Measurements from ENCODE around the gene TSACC.
"Not testable (repeated sequence)": the region's sequence is repeated elsewhere in the genome, so short reads cannot be mapped to it uniquely, and the experiment has no call there.

The TSACC gene

DNA sequence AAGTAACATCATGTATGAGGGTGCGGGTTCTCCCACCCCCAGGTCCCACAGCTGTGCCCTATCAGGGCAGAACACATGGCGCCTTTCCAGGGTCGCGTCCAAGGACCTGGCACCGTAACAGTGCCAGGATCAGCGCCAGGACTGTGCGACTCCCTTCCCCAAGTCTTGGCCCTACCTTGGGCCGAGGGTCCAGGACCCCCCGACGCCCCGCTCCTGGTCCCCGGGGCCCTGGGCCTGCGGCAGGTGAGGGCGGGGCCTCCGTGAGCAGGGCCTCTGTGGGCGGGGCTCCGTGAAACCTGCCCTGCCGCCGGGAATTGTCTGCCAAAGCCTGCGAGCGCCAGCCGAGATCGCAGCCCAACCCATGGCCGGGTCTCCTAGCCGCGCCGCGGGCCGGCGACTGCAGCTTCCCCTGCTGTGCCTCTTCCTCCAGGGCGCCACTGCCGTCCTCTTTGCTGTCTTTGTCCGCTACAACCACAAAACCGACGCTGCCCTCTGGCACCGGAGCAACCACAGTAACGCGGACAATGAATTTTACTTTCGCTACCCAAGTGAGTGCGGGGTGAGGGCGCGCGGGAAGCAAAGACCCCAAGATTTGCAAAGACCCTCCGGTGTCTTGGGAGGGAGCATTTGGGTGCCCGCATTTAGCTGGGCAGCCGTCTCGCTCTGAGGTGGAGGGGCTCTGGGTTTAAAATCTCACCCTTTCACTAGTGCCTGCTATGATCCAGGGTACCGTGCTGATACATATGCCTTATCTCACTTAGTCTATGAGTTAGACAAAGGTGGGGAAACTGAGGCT lies 30.8 kb downstream of the TSACC start, which contains the start of gene RHBG:
Gene RHBG (plus strand): TSS at position 323 of the 796 bp plus-strand sequence. CDS start 39 bp downstream, at position 362.
- H4K91ac ChIP-seq (ENCODE audit: low read depth, low read length, poor library complexity), result no peak within 1 kb of the TSS
- peak within 1 kb of the TSS in 1 of 2 donors; percentile 24 for H3K4me3 ChIP-seq (ENCODE audit: low read length in 2 of 2)
- no peak for DNase-seq (ENCODE audit: low spot score)
- no peak within 1 kb of the TSS for H3K14ac ChIP-seq (ENCODE audit: low read length)
- no peaks in the 10 kb centered on the region for H3K36me3 ChIP-seq (replicated peaks in 1 of 2; ENCODE audit: control insufficient read depth in 2 of 2, insufficient read depth in 2 of 2, low read length in 2 of 2)
- no peak within 1 kb of the TSS for H3K27ac ChIP-seq (replicated peaks; ENCODE audit: low read length)
- H2BK12ac ChIP-seq (ENCODE audit: low read length), result no peak within 1 kb of the TSS
- H2AFZ ChIP-seq (ENCODE audit: low read length), result peak within 1 kb of the TSS; percentile 82
- H3K4ac ChIP-seq (ENCODE audit: low read length), result no peak within 1 kb of the TSS
- peak within 1 kb of the TSS; percentile 67 for H3K4me2 ChIP-seq (ENCODE audit: insufficient read depth, low read length, poor library complexity, severe bottlenecking)
- H2BK15ac ChIP-seq (ENCODE audit: low read length), result peak within 1 kb of the TSS; percentile 68
- peak within 1 kb of the TSS; percentile 54 for H3K9ac ChIP-seq (ENCODE audit: low read depth, low read length, poor library complexity)
- H3K27me3 ChIP-seq (ENCODE audit: control insufficient read depth in 3 of 3, insufficient read depth in 3 of 3, low read depth in 1 of 3, low read length in 3 of 3), result peaks cover 4 to 80% (median 35%) of the 10 kb centered on the region in 3 experiments
- peak within 1 kb of the TSS; percentile 83 for H3K18ac ChIP-seq (ENCODE audit: low read length)
- no peaks in the 10 kb centered on the region for H3K79me1 ChIP-seq (ENCODE audit: low read depth, low read length)
- peak within 1 kb of the TSS; percentile 89 for H3K23ac ChIP-seq (ENCODE audit: low read depth, low read length, poor library complexity)
- no CpG with 5 or more reads among the region's 48 CpGs for WGBS, 2 donors (ENCODE audit: extremely low coverage in 2 of 2, insufficient read length in 2 of 2, insufficient replicate concordance in 1 of 2)
- H4K8ac ChIP-seq (ENCODE audit: low read depth, low read length), result no peak within 1 kb of the TSS
- H3K9me3 ChIP-seq (replicated peaks in 1 of 2; ENCODE audit: control insufficient read depth in 2 of 2, insufficient read depth in 1 of 2, low read depth in 1 of 2, low read length in 2 of 2), result no peaks in the 10 kb centered on the region
- H3K4me1 ChIP-seq (ENCODE audit: control insufficient read depth in 2 of 2, insufficient read depth in 1 of 2, low read depth in 1 of 2, low read length in 2 of 2), result peaks cover 3 to 6% of the 10 kb centered on the region in 2 donors
- no peak within 1 kb of the TSS for H2AK5ac ChIP-seq (ENCODE audit: low read depth, low read length)
- no peak within 1 kb of the TSS for H2BK120ac ChIP-seq (ENCODE audit: low read depth, low read length)
- no peak within 1 kb of the TSS for H2BK5ac ChIP-seq (ENCODE audit: low read length)

DNA sequence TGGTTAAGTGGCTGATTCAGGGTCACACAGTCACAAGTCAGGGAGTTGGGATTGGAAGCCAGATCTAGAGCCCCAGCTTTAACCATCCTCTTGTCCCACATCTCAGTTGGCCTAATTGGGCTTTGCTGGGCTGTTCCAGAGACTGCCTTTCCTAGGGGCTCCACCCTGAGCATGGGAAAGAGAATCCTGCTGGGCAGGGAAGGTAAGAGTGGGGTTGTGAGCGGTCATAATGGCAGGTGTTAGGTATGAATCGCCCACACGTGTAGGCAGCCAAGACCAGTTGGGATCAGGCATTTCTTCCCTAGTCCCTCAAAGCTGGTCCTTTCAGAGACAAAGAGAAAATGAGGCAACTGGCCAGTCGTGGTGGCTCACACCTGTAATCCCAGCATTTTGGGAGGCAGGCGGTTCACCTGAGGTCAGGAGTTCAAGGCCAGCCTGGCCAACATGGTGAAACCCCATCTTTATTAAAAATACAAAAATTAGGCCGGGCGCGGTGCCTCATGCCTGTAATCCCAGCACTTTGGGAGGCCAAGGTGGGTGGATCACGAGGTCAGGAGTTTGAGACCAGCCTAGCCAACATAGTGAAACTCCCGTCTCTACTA lies 31.5 kb downstream of the TSACC start:
- no CpG with 5 or more reads among the region's 10 CpGs for WGBS, 2 donors (ENCODE audit: extremely low coverage in 2 of 2, insufficient read length in 2 of 2, insufficient replicate concordance in 1 of 2)
- H3K27ac ChIP-seq (replicated peaks; ENCODE audit: low read length); H2BK5ac ChIP-seq (ENCODE audit: low read length); H3K4me1 ChIP-seq (ENCODE audit: control insufficient read depth in 2 of 2, insufficient read depth in 1 of 2, low read depth in 1 of 2, low read length in 2 of 2); H2BK15ac ChIP-seq (ENCODE audit: low read length); H2BK120ac ChIP-seq (ENCODE audit: low read depth, low read length); H3K36me3 ChIP-seq (replicated peaks in 1 of 2; ENCODE audit: control insufficient read depth in 2 of 2, insufficient read depth in 2 of 2, low read length in 2 of 2); H2AK5ac ChIP-seq (ENCODE audit: low read depth, low read length); H3K23ac ChIP-seq (ENCODE audit: low read depth, low read length, poor library complexity); H3K9ac ChIP-seq (ENCODE audit: low read depth, low read length, poor library complexity); H3K4ac ChIP-seq (ENCODE audit: low read length); H3K4me3 ChIP-seq (ENCODE audit: low read length in 2 of 2); H3K79me1 ChIP-seq (ENCODE audit: low read depth, low read length); H3K14ac ChIP-seq (ENCODE audit: low read length); H4K91ac ChIP-seq (ENCODE audit: low read depth, low read length, poor library complexity); H3K18ac ChIP-seq (ENCODE audit: low read length); H3K9me3 ChIP-seq (replicated peaks in 1 of 2; ENCODE audit: control insufficient read depth in 2 of 2, insufficient read depth in 1 of 2, low read depth in 1 of 2, low read length in 2 of 2); DNase-seq (ENCODE audit: low spot score); H2AFZ ChIP-seq (ENCODE audit: low read length); H2BK12ac ChIP-seq (ENCODE audit: low read length); H4K8ac ChIP-seq (ENCODE audit: low read depth, low read length); H3K4me2 ChIP-seq (ENCODE audit: insufficient read depth, low read length, poor library complexity, severe bottlenecking): not testable (repeated sequence)
- peaks cover 4 to 80% (median 35%) of the 10 kb centered on the region in 3 experiments for H3K27me3 ChIP-seq (ENCODE audit: control insufficient read depth in 3 of 3, insufficient read depth in 3 of 3, low read depth in 1 of 3, low read length in 3 of 3)

DNA sequence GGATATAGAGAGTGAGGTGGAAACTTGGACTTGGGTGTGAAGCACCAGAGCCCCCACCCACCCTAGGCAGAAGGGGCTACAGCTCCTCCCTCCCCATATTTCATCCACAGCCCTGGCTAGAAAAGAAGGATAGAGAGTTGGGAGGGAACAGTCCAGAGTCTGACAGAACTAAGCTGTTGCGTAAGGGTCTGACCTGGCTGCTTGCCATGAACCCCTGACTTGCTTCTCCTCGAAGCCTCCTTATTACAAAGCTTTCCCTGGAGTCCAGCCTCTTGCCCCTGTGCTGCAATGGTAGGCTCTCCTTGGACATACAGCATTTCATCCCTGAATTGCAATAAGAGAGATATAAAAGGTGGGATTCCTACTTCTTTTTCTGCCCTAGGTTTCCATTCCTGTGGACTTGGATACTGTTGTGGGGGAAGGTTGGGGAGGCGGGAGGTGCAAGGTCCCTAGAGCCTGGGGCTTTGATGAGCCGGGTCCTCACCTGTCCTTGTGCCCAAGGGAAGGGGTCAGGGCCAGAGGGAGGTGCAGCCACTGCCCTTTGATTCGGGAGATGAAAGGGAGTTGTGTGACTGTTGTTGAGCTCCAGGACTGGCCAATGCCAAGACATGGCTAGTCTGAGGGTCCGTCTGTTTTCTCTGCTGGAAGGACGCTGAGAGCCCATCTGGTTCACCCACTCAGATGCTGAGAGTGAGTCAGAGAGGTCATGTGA lies 33.4 kb downstream of the TSACC start:
- peaks cover 4 to 68% (median 34%) of the 10 kb centered on the region in 3 experiments for H3K27me3 ChIP-seq (ENCODE audit: control insufficient read depth in 3 of 3, insufficient read depth in 3 of 3, low read depth in 1 of 3, low read length in 3 of 3)
- no peaks in the 10 kb centered on the region for H3K79me1 ChIP-seq (ENCODE audit: low read depth, low read length)
- H4K91ac ChIP-seq (ENCODE audit: low read depth, low read length, poor library complexity), result no peak overlapping the region
- H2AFZ ChIP-seq (ENCODE audit: low read length), result no peak overlapping the region
- H3K9me3 ChIP-seq (replicated peaks in 1 of 2; ENCODE audit: control insufficient read depth in 2 of 2, insufficient read depth in 1 of 2, low read depth in 1 of 2, low read length in 2 of 2), result no peaks in the 10 kb centered on the region
- no peak overlapping the region for H3K4me2 ChIP-seq (ENCODE audit: insufficient read depth, low read length, poor library complexity, severe bottlenecking)
- H3K27ac ChIP-seq (replicated peaks; ENCODE audit: low read length), result no peak overlapping the region
- no peak overlapping the region for H2AK5ac ChIP-seq (ENCODE audit: low read depth, low read length)
- no peak overlapping the region for H3K9ac ChIP-seq (ENCODE audit: low read depth, low read length, poor library complexity)
- H3K14ac ChIP-seq (ENCODE audit: low read length), result no peak overlapping the region
- DNase-seq (ENCODE audit: low spot score), result no peak
- H3K4ac ChIP-seq (ENCODE audit: low read length), result no peak overlapping the region
- H3K23ac ChIP-seq (ENCODE audit: low read depth, low read length, poor library complexity), result no peak overlapping the region
- no peak overlapping the region for H2BK15ac ChIP-seq (ENCODE audit: low read length)
- no peak overlapping the region for H3K18ac ChIP-seq (ENCODE audit: low read length)
- WGBS, 2 donors (ENCODE audit: extremely low coverage in 2 of 2, insufficient read length in 2 of 2, insufficient replicate concordance in 1 of 2), result no CpG with 5 or more reads among the region's 7 CpGs
- no peak overlapping the region for H2BK12ac ChIP-seq (ENCODE audit: low read length)
- no peak overlapping the region for H4K8ac ChIP-seq (ENCODE audit: low read depth, low read length)
- H3K36me3 ChIP-seq (replicated peaks in 1 of 2; ENCODE audit: control insufficient read depth in 2 of 2, insufficient read depth in 2 of 2, low read length in 2 of 2), result no peaks in the 10 kb centered on the region
- no peak overlapping the region for H2BK120ac ChIP-seq (ENCODE audit: low read depth, low read length)
- H3K4me1 ChIP-seq (ENCODE audit: control insufficient read depth in 2 of 2, insufficient read depth in 1 of 2, low read depth in 1 of 2, low read length in 2 of 2), result peaks cover 3 to 4% of the 10 kb centered on the region in 2 donors
- H3K4me3 ChIP-seq (ENCODE audit: low read length in 2 of 2), result no peak overlapping the region
- no peak overlapping the region for H2BK5ac ChIP-seq (ENCODE audit: low read length)

DNA sequence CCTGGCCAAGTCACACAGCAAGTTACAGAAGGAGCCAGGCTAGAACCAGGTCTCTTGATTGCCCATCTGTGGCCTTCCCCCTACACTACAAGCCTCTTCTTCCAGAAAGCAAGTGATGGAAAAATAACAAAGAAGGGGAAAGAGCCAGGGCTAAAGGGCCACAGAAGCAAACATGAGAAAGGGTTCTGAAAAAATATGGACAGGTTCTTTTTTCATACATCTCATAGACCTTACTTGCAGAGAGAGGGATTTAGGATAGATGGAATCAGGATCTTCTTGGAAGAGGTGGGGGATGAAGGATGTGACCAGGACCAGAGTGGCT lies 33.9 kb downstream of the TSACC start:
- no peaks in the 10 kb centered on the region for H3K36me3 ChIP-seq (replicated peaks in 1 of 2; ENCODE audit: control insufficient read depth in 2 of 2, insufficient read depth in 2 of 2, low read length in 2 of 2)
- H3K18ac ChIP-seq (ENCODE audit: low read length), result no peak overlapping the region
- peaks cover 4 to 68% (median 34%) of the 10 kb centered on the region in 3 experiments for H3K27me3 ChIP-seq (ENCODE audit: control insufficient read depth in 3 of 3, insufficient read depth in 3 of 3, low read depth in 1 of 3, low read length in 3 of 3)
- no peak overlapping the region for H3K23ac ChIP-seq (ENCODE audit: low read depth, low read length, poor library complexity)
- H3K9ac ChIP-seq (ENCODE audit: low read depth, low read length, poor library complexity), result no peak overlapping the region
- H2AFZ ChIP-seq (ENCODE audit: low read length), result no peak overlapping the region
- no peaks in the 10 kb centered on the region for H3K79me1 ChIP-seq (ENCODE audit: low read depth, low read length)
- H3K9me3 ChIP-seq (replicated peaks in 1 of 2; ENCODE audit: control insufficient read depth in 2 of 2, insufficient read depth in 1 of 2, low read depth in 1 of 2, low read length in 2 of 2), result no peaks in the 10 kb centered on the region
- no peak for DNase-seq (ENCODE audit: low spot score)
- H3K4ac ChIP-seq (ENCODE audit: low read length), result no peak overlapping the region
- peaks cover 3 to 4% of the 10 kb centered on the region in 2 donors for H3K4me1 ChIP-seq (ENCODE audit: control insufficient read depth in 2 of 2, insufficient read depth in 1 of 2, low read depth in 1 of 2, low read length in 2 of 2)
- H2BK15ac ChIP-seq (ENCODE audit: low read length), result no peak overlapping the region
- H4K91ac ChIP-seq (ENCODE audit: low read depth, low read length, poor library complexity), result no peak overlapping the region
- H3K27ac ChIP-seq (replicated peaks; ENCODE audit: low read length), result no peak overlapping the region
- H2BK120ac ChIP-seq (ENCODE audit: low read depth, low read length), result no peak overlapping the region
- no peak overlapping the region for H2BK12ac ChIP-seq (ENCODE audit: low read length)
- no peak overlapping the region for H4K8ac ChIP-seq (ENCODE audit: low read depth, low read length)
- H3K4me2 ChIP-seq (ENCODE audit: insufficient read depth, low read length, poor library complexity, severe bottlenecking), result no peak overlapping the region
- no peak overlapping the region for H2AK5ac ChIP-seq (ENCODE audit: low read depth, low read length)
- no peak overlapping the region for H3K14ac ChIP-seq (ENCODE audit: low read length)
- no peak overlapping the region for H2BK5ac ChIP-seq (ENCODE audit: low read length)
- H3K4me3 ChIP-seq (ENCODE audit: low read length in 2 of 2), result no peak overlapping the region
